Psoas muscle (tissue), 8 donors: Measurements from ENCODE around the gene SPOCD1. TPM values are rescaled to one million over a fixed set of nuclear protein-coding genes. Genes with fewer than 3 reads are reported as not detected.
A peak's percentile ranks its signal among the peaks of the same experiment; 100 is the strongest.

Source experiments
- ATAC-seq, 4 donors: fragments of 200-7000 bp; cut with Tn5 transposase; one replicate each; pipeline ENCODE4 v1.9.1; 2020; ENCODE audit warnings: moderate library complexity in 3 of 4, mild to moderate bottlenecking in 2 of 4
- DNase-seq, 2 donors: peaks; one replicate each; pipeline ENCODE4 v3.0.0-alpha.2; 2020
- H3K27ac ChIP-seq: fragments of 200-600 bp; one replicate; pipeline ENCODE4 v1.8.0; 2022
- H3K27me3 ChIP-seq, 3 donors: fragments of 200-600 bp in 1 of 3; one replicate each; pipeline versions ENCODE4 v1.6.1 to v1.8.0; 2013 to 2022; ENCODE audit warnings: low read length in 2 of 3, mild to moderate bottlenecking in 2 of 3, moderate library complexity in 1 of 3; ENCODE audit not compliant: insufficient read depth in 3 of 3
- H3K36me3 ChIP-seq, 2 donors: fragments of 200-600 bp in 1 of 2; one replicate each; pipeline versions ENCODE4 v1.6.1 to v1.8.0; 2013 to 2022; ENCODE audit warnings: low read depth in 1 of 2, mild to moderate bottlenecking in 1 of 2, moderate library complexity in 1 of 2; ENCODE audit not compliant: insufficient read depth in 1 of 2
- H3K4me1 ChIP-seq: fragments of 200-600 bp; one replicate; pipeline ENCODE4 v1.8.0; 2022
- H3K4me3 ChIP-seq: fragments of 200-600 bp; one replicate; pipeline ENCODE4 v1.8.0; 2022; ENCODE audit warnings: mild to moderate bottlenecking
- H3K9me3 ChIP-seq: fragments of 200-600 bp; one replicate; pipeline ENCODE4 v1.8.0; 2022
- WGBS, 3 donors: extraction: QIAGEN DNeasy Blood & Tissue Kit; methylation state at CpG; one replicate each; pipeline versions ENCODE4 v1.1.6 to v1.1.7; 2013; 5-methylcytosine and 5-hydroxymethylcytosine counted together
- intact Hi-C, 2 donors: fragments of 100-400 bp; cut with DNase I; formaldehyde crosslinking; loops; one replicate each; pipeline versions ENCODE4 v1.11.0 to v1.14.2; 2022
- polyA plus RNA-seq, 3 donors: library from polyadenylated mRNA; stranded (reverse); fragments of 200-250 nt; gene quantifications; one replicate each; pipeline ENCODE4 v1.2.3, GENCODE V29; 2013
- total RNA-seq, 4 donors: library from RNA; stranded (reverse); fragmentation: NEBNext Ultra II Directional in 2 of 4; extraction: Animal tissue kit (Norgen Biotek cat#: 25700) in 2 of 4; gene quantifications; one replicate each; pipeline versions ENCODE4 v1.2.1 to v1.2.4, GENCODE V29; 2021 to 2023
- TF ChIP-seq, protein P1 (sequence below): fragments of 200-600 bp; IDR thresholded peaks from one replicate; pipeline ENCODE4 v1.8.0; 2022; ENCODE audit warnings: antibody characterized with exemption
- donor health status: healthy with polysubstance abuse.
- donor health status: DM: no; HTN: no; CAD: no; lungs with moderate emphysema.
- donor health status: Bipolar disorder and iron deficiency.
- donor health status: healthy.
- donor health status: DM: yes; HTN: yes; CAD: no.
- donor health status: DM: no; HTN: no; CAD: no.
- donor health status: DM: no; HTN: no; CAD: no.
- donor health status: DM: yes; HTN: yes; CAD: no.

Gene SPOCD1
- total and polyA plus RNA-seq, 7 donors, result 0.05 to 2.5 (median 0.15) TPM; not detected in 2

DNA sequence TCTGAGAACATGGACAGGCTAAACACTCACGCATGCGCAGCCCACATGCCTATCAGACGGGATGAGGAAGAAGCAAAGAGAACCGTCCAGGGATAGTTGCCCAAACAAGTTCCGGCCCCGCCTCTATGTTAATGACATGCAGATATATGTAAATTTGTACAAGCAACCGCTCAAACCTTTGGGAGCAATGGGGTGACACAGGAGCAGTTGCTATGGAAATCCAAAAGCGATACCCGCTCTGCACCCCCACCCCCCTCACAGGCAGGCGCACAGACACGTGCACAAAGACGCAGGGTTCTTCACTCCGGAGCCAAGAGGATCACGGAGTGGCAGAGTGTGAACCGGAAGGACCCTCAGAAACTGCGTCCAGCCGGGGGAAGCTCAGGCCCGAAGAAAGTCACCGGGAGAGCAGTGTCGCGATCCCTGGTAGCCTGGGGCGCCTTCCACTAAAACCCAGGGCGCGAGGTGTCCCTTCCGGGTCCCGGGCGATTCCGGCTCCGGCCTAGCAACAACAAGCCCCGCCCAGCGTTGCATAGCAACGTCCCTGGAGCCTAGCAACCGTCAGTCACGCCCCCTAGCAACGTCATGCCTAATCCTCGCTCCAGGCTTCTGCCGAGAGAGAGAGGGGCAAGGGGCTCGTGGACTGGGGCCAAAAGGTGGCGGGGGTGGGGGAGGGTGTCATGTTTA is 27.5 kb downstream of the SPOCD1 start:
- TF ChIP-seq, protein P1, sequence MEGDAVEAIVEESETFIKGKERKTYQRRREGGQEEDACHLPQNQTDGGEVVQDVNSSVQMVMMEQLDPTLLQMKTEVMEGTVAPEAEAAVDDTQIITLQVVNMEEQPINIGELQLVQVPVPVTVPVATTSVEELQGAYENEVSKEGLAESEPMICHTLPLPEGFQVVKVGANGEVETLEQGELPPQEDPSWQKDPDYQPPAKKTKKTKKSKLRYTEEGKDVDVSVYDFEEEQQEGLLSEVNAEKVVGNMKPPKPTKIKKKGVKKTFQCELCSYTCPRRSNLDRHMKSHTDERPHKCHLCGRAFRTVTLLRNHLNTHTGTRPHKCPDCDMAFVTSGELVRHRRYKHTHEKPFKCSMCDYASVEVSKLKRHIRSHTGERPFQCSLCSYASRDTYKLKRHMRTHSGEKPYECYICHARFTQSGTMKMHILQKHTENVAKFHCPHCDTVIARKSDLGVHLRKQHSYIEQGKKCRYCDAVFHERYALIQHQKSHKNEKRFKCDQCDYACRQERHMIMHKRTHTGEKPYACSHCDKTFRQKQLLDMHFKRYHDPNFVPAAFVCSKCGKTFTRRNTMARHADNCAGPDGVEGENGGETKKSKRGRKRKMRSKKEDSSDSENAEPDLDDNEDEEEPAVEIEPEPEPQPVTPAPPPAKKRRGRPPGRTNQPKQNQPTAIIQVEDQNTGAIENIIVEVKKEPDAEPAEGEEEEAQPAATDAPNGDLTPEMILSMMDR, result no peak
- intact Hi-C loops, result loop anchor here (2.0 to 10.0 kb wide), 5 partner anchors 25 to 226 kb away; no protein-coding TSS in a partner anchor
- WGBS, 3 donors, result 4 to 6% (median 6%) methylated on average over 37 to 39 of the region's 39 CpGs
- Histone ChIP-seq H3K4me3 (peak overlapping the region; percentile 78), H3K27ac (peak overlapping the region; percentile 56), H3K36me3 (no peaks in the 10 kb centered on the region), H3K4me1 (peaks cover 4% of the 10 kb centered on the region), H3K27me3 (no peaks in the 10 kb centered on the region), H3K9me3 (no peaks in the 10 kb centered on the region)
- DNase-seq (peak; percentile 90 to 96), ATAC-seq (peak; percentile 83 to 94 (median 88))

DNA sequence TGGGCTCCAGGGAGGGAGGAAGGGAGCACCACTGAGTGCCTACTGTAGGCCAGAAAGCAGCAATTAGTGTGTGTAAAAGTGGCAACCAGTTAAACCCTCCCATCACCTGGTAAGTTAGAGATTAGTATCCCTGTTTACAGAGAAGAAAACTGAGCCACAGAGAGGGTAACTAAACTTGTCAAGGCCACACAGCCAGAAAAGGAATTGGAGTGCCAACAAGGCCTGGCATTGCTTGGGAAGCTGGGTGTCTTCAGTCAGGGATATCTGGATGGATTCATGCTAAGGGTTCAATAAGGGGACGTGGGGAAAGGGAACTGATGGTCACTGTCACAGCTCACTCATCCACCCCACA is 28.1 kb downstream of the SPOCD1 start:
- Histone ChIP-seq H3K27me3 (no peaks in the 10 kb centered on the region), H3K9me3 (no peaks in the 10 kb centered on the region), H3K27ac (no peak overlapping the region), H3K4me3 (peak overlapping the region; percentile 78), H3K36me3 (no peaks in the 10 kb centered on the region), H3K4me1 (peaks cover 4% of the 10 kb centered on the region)
- TF ChIP-seq, protein P1, result no peak
- DNase-seq (no peak), ATAC-seq (no peak)
- intact Hi-C loops, result loop anchor here (2.0 to 10.0 kb wide), 5 partner anchors 25 to 225 kb away; no protein-coding TSS in a partner anchor
- WGBS, 3 donors, result 52 to 65% (median 58%) methylated on average over 1 of the region's 1 CpG

DNA sequence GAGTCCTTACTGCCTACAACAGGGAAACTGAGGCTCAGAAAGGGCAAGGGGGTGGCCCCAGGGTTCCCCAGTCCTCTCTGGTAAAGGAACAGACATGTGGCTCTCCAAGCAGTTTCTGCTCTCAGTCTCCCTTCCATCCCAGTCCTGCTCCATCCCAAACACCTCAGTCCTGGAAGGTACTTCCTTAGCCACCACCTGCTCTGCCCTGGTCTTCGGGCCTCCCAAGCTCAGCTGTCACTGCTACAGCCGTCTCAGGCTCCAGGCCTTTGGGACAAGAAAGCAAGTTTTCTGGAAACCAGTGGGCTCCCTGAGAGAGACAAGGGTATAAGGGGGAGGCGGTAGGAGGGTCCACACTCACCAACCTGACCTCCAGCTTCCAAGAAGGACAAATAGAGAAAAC is 28.6 kb downstream of the SPOCD1 start:
- Histone ChIP-seq H3K4me3 (no peak overlapping the region), H3K27me3 (no peaks in the 10 kb centered on the region), H3K27ac (no peak overlapping the region), H3K9me3 (no peaks in the 10 kb centered on the region), H3K4me1 (peaks cover 4% of the 10 kb centered on the region), H3K36me3 (no peaks in the 10 kb centered on the region)
- no peak for ATAC-seq
- TF ChIP-seq, protein P1, result no peak
- peak in 1 of 2 donors; percentile 38 for DNase-seq
- WGBS, 3 donors, result 75 to 85% (median 79%) methylated on average over 3 of the region's 3 CpGs
- intact Hi-C loops, result loop anchor here (5.0 to 10.0 kb wide), 2 partner anchors 222 to 225 kb away; no protein-coding TSS in a partner anchor

DNA sequence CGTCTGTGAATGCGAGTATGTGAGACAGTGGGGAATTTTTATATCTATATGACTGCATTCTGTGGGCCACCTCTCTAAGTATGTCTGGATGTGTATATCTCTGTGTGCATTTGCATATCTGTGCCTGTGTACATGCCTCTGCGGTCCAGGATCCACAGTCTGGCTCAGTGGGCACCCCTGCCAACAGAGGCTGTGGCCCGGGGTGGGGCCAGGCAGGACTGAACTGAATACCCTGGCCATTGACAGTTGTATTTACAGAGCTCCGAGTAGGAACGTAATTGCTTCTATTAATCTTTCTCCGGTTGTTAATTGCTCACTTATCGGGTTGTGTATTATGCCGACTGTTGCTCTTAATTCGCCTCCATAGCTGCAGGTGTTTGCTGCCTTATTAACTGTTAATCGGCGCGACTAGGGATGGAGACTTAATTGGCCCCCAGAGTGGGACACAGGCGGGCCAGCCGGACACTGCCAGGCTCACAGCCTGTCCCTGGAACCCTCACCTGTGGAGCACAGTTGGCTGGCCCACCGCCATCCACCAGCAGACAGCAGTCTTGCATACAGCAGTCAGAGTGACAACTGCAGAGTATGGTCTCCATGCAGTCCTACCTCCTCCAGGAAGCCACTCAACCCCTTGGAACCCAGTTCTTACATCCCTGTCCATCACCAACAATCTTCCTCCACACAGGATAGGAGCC is 29.3 kb downstream of the SPOCD1 start:
- H3K27me3 ChIP-seq, result no peaks in the 10 kb centered on the region
- peak in 1 of 2 donors; percentile 42 for DNase-seq

More for the DNA sequence above, 29.3 kb downstream of the SPOCD1 start:
- peaks cover 4% of the 10 kb centered on the region for H3K4me1 ChIP-seq
- 82 to 87% (median 85%) methylated on average over 16 of the region's 16 CpGs for WGBS, 3 donors
- H3K9me3 ChIP-seq, result no peaks in the 10 kb centered on the region
- H3K4me3 ChIP-seq, result no peak overlapping the region
- ATAC-seq, result no peak
- TF ChIP-seq, protein P1, result no peak
- intact Hi-C loops, result loop anchor here (5.0 to 10.0 kb wide), 2 partner anchors 222 to 224 kb away; no protein-coding TSS in a partner anchor
- no peaks in the 10 kb centered on the region for H3K36me3 ChIP-seq
- no peak overlapping the region for H3K27ac ChIP-seq
